ENCODE measurements around the gene LSM14B. TPM values are rescaled to one million over a fixed set of nuclear protein-coding genes. Genes with fewer than 3 reads are reported as not detected.
A peak's percentile ranks its signal among the peaks of the same experiment; 100 is the strongest.

The LSM14B gene
- total RNA-seq (2014; rRNA removed), result 50.1 and 51.8 TPM in 2 replicates
- percentile 80 among the genes with signal in this experiment for Bru-seq, nascent RNA
- BruChase-seq, experiment 1, labeled RNA remaining after a 6-hour chase, result percentile 92 among the genes with signal in this experiment
- BruChase-seq, experiment 2, labeled RNA remaining after a 2-hour chase, result percentile 91 among the genes with signal in this experiment
- long read RNA-seq, partial matches to known transcripts, result 0 of 4 reads
- long read RNA-seq, other reads (novel, unspliced or antisense), result 4 of 4 reads

DNA sequence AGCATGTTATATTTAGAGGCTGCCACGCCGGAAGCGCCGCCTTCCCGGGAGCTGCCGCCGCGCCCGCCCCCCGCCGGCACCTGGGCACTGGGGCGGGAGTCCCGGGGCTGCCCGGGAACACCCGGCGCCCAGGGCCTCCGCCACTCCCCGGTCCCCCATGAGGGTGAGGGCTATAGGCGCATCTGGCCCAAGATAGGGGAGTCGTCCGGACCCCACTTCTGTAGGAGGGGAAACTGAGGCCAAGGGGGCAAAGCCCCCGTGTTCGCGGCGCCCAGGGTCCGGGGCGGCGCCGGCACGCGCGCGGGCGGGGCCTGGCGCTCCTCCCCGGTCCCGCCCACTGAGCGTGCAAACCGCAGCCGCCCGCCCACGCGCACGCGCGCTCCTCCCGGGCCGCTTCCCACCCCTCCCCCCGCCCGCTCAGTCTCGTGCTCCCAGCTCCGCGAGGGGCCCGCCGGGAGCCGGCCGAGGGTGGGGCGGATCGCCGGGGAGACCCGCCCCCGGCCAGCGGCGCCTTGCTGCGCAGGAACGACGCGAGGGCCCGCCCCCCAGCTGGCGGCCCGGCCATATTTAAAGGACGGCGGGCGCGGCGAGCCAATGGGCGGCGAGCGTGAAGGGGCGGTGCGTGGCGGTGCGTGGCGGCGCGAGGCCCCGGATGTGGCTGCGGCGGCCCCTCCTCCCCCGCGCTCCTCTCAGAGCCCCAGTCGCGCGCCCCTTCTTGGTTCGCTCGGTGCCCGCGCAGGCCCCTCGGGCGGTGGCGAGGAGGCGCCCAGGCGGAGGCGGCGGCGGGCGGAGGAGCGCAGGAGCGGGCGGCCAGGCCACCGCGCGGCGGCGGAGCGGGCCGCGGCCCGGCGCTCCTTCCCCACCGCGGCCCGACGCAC, at the start of gene LSM14B:
TSS of gene LSM14B (plus strand) at position 700 of the 878 bp plus-strand sequence. CDS start 192 bp downstream, outside the sequence.
- ChIA-PET POLR2A (ENCODE audit: unreplicated experiment) (interaction anchor here (0.6 to 1.4 kb wide), 4 partner anchors 23 to 105 kb away, joined by 5 to 10 read pairs (median 8); no protein-coding TSS in a partner anchor), CTCF (interaction anchor here (0.6 to 1.0 kb wide), 3 partner anchors 20 to 1247 kb away, joined by 3 to 5 read pairs (median 4); no protein-coding TSS in a partner anchor)
- Histone ChIP-seq H3K27ac (ENCODE audit: low read length) (peak within 1 kb of the TSS; percentile 78), H3K4me3 (ENCODE audit: low read length) (peak within 1 kb of the TSS; percentile 85), H3K9me3 (ENCODE audit: low read length) (no peaks in the 10 kb centered on the region), H3K79me2 (ENCODE audit: low read length) (peaks cover 21% of the 10 kb centered on the region), H3K36me3 (ENCODE audit: low read depth, low read length) (peaks cover 13% of the 10 kb centered on the region), H3K4me1 (ENCODE audit: insufficient read depth, low read length) (peaks cover 14% of the 10 kb centered on the region; the same call in 1 of the 2 replicates), H2AFZ (ENCODE audit: low read length) (peak within 1 kb of the TSS; percentile 97), H3K27me3 (ENCODE audit: low read length) (no peaks in the 10 kb centered on the region), H3F3A (ENCODE audit: low read length, unreplicated experiment) (no peaks in the 10 kb centered on the region), H3K4me2 (ENCODE audit: low read length) (peak within 1 kb of the TSS; percentile 97), H3K9ac (ENCODE audit: low read length) (peak within 1 kb of the TSS; percentile 73), H3K9me2 (replicated peaks; ENCODE audit: low read length) (no peaks in the 10 kb centered on the region), H4K20me1 (ENCODE audit: low read length) (peaks cover 13% of the 10 kb centered on the region)
- TF ChIP-seq EZH2 (IDR thresholded peaks at IDR 0.05; ENCODE audit: low read length, unreplicated experiment) (no peak), EZH2phosphoT487 (IDR thresholded peaks at IDR 0.05; ENCODE audit: borderline replicate concordance, low read length) (peak; percentile 90)
- TF ChIP-seq, protein P1, sequence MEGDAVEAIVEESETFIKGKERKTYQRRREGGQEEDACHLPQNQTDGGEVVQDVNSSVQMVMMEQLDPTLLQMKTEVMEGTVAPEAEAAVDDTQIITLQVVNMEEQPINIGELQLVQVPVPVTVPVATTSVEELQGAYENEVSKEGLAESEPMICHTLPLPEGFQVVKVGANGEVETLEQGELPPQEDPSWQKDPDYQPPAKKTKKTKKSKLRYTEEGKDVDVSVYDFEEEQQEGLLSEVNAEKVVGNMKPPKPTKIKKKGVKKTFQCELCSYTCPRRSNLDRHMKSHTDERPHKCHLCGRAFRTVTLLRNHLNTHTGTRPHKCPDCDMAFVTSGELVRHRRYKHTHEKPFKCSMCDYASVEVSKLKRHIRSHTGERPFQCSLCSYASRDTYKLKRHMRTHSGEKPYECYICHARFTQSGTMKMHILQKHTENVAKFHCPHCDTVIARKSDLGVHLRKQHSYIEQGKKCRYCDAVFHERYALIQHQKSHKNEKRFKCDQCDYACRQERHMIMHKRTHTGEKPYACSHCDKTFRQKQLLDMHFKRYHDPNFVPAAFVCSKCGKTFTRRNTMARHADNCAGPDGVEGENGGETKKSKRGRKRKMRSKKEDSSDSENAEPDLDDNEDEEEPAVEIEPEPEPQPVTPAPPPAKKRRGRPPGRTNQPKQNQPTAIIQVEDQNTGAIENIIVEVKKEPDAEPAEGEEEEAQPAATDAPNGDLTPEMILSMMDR (conservative IDR thresholded peaks at IDR 0.05; ENCODE audit: low read depth, low read length), result no peak
- peak; percentile 98 for DNase-seq
- intact Hi-C loops (cut with micrococcal nuclease), result loop anchor here (2.0 to 5.0 kb wide), 3 partner anchors 15 to 110 kb away; no protein-coding TSS in a partner anchor
- no TSS peak for BruUV-seq (replicated peaks)
- peak; percentile 77 for ATAC-seq

DNA sequence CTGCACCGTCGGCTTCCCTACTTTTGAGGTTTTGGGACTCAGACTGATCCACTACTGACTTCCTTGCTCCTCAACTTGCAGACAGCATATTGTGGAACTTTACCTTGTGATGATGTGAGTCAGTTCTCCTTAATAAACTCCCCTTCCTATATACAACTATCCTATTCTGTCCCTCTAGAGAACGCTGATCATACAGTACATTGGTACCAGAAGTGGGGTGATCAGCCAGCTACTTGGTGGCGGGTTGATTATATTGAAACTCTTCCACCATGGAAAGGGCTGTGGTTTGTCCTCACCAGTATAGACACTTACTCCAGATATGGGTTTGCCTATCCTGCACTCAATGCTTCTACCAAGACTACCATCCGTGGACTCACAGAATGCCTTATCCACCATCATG, 49.0 kb upstream of the LSM14B start:
- no peaks in the 10 kb centered on the region for H3K27me3 ChIP-seq (ENCODE audit: low read length)
- no peaks in the 10 kb centered on the region for H3K79me2 ChIP-seq (ENCODE audit: low read length)
- no peaks in the 10 kb centered on the region for H3F3A ChIP-seq (ENCODE audit: low read length, unreplicated experiment)
- H3K36me3 ChIP-seq (ENCODE audit: low read depth, low read length), result no peaks in the 10 kb centered on the region
- TF ChIP-seq EZH2phosphoT487 (IDR thresholded peaks at IDR 0.05; ENCODE audit: borderline replicate concordance, low read length) (no peak), EZH2 (IDR thresholded peaks at IDR 0.05; ENCODE audit: low read length, unreplicated experiment) (no peak)
- TF ChIP-seq, protein P1 (conservative IDR thresholded peaks at IDR 0.05; ENCODE audit: low read depth, low read length), result no peak
- ATAC-seq, result no peak
- no peak overlapping the region for H3K4me2 ChIP-seq (ENCODE audit: low read length)
- H3K4me1 ChIP-seq (ENCODE audit: insufficient read depth, low read length), result peaks cover 13% of the 10 kb centered on the region
- BruUV-seq (replicated peaks), result no TSS peak
- H3K9me2 ChIP-seq (replicated peaks; ENCODE audit: low read length), result no peaks in the 10 kb centered on the region
- H3K27ac ChIP-seq (ENCODE audit: low read length), result no peak overlapping the region
- H3K9ac ChIP-seq (ENCODE audit: low read length), result no peak overlapping the region
- ChIA-PET POLR2A (ENCODE audit: unreplicated experiment) (no interaction called here), CTCF (no interaction called here)
- intact Hi-C loops (cut with micrococcal nuclease), result no loop called here
- H3K9me3 ChIP-seq (ENCODE audit: low read length), result peaks cover 9% of the 10 kb centered on the region; the same call in 1 of the 2 replicates
- DNase-seq, result no peak
- H3K4me3 ChIP-seq (ENCODE audit: low read length), result no peak overlapping the region
- no peak overlapping the region for H2AFZ ChIP-seq (ENCODE audit: low read length)
- no peaks in the 10 kb centered on the region for H4K20me1 ChIP-seq (ENCODE audit: low read length)
